Neuronal stem cell (in vitro differentiated cells): ENCODE measurements around the gene RHOA.
"Not testable (repeated sequence)": the region's sequence is repeated elsewhere in the genome, so short reads cannot be mapped to it uniquely, and the experiment has no call there.

ENCODE experiments used
- DNase-seq: peaks from one replicate; pipeline ENCODE4 v3.0.0-alpha.2; 2013; ENCODE audit warnings: low spot score
- H2AFZ ChIP-seq: one replicate; pipeline ENCODE4 v1.6.1; 2013; ENCODE audit warnings: mild to moderate bottlenecking, low read length, inconsistent platforms
- H2AK5ac ChIP-seq: 2 replicates; pipeline ENCODE4 v1.6.1; 2013; ENCODE audit warnings: low read depth, mild to moderate bottlenecking, inconsistent platforms, low read length, moderate library complexity, mixed read lengths
- H2BK120ac ChIP-seq: 2 replicates; pipeline ENCODE4 v1.6.1; 2013; ENCODE audit warnings: low read depth, mild to moderate bottlenecking, inconsistent platforms, low read length, moderate library complexity, mixed read lengths
- H2BK12ac ChIP-seq: one replicate; pipeline ENCODE4 v1.6.1; 2013; ENCODE audit warnings: low read length, inconsistent platforms
- H2BK15ac ChIP-seq: 2 replicates; pipeline ENCODE4 v1.6.1; 2013; ENCODE audit warnings: mild to moderate bottlenecking, low read length, inconsistent platforms, mixed read lengths
- H2BK5ac ChIP-seq: one replicate; pipeline ENCODE4 v1.6.1; 2013; ENCODE audit warnings: inconsistent platforms, mild to moderate bottlenecking, low read length, moderate library complexity
- H3K14ac ChIP-seq: one replicate; pipeline ENCODE4 v1.6.1; 2013; ENCODE audit warnings: low read length, inconsistent platforms
- H3K18ac ChIP-seq: 2 replicates; pipeline ENCODE4 v1.6.1; 2013; ENCODE audit warnings: low read length, inconsistent platforms
- H3K23ac ChIP-seq: 2 replicates; pipeline ENCODE4 v1.6.1; 2013; ENCODE audit warnings: low read depth, mild to moderate bottlenecking, mixed read lengths, low read length, inconsistent platforms; ENCODE audit not compliant: poor library complexity
- H3K27ac ChIP-seq: replicated peaks from 3 replicates; pipeline ENCODE4 v1.5.1; 2013; ENCODE audit warnings: low read length, inconsistent platforms
- H3K27me3 ChIP-seq, 3 experiments: 2 replicates each; pipeline ENCODE4 v1.6.1; 2013; ENCODE audit warnings: low read length in 3 of 3, mild to moderate bottlenecking in 2 of 3, inconsistent platforms in 1 of 3, low read depth in 1 of 3, mixed read lengths in 1 of 3, moderate library complexity in 1 of 3; ENCODE audit not compliant: control insufficient read depth in 3 of 3, insufficient read depth in 3 of 3
- H3K36me3 ChIP-seq, 2 donors: replicated peaks in 1 of 2; 2 replicates each; pipeline ENCODE4 v1.6.1; 2013; ENCODE audit warnings: low read length in 2 of 2; ENCODE audit not compliant: control insufficient read depth in 2 of 2, insufficient read depth in 2 of 2
- H3K4ac ChIP-seq: 2 replicates; pipeline ENCODE4 v1.6.1; 2013; ENCODE audit warnings: inconsistent platforms, mild to moderate bottlenecking, low read length, moderate library complexity
- H3K4me1 ChIP-seq, 2 donors: 1 replicate in 1 of 2; 2 replicates in 1 of 2; pipeline ENCODE4 v1.6.1; 2013; ENCODE audit warnings: low read length in 2 of 2, low read depth in 1 of 2; ENCODE audit not compliant: control insufficient read depth in 2 of 2, insufficient read depth in 1 of 2
- H3K4me2 ChIP-seq: one replicate; pipeline ENCODE4 v1.6.1; 2013; ENCODE audit warnings: mild to moderate bottlenecking, low read length, inconsistent platforms; ENCODE audit not compliant: insufficient read depth, poor library complexity, severe bottlenecking
- H3K4me3 ChIP-seq, 2 donors: 2 replicates each; pipeline ENCODE4 v1.5.1; 2013; ENCODE audit warnings: low read length in 2 of 2, mild to moderate bottlenecking in 2 of 2, inconsistent platforms in 1 of 2, moderate library complexity in 1 of 2
- H3K79me1 ChIP-seq: one replicate; pipeline ENCODE4 v1.6.1; 2013; ENCODE audit warnings: low read depth, mild to moderate bottlenecking, inconsistent platforms, low read length, moderate library complexity
- H3K9ac ChIP-seq: one replicate; pipeline ENCODE4 v1.6.1; 2013; ENCODE audit warnings: mild to moderate bottlenecking, low read depth, low read length, inconsistent platforms; ENCODE audit not compliant: poor library complexity
- H3K9me3 ChIP-seq, 2 donors: replicated peaks in 1 of 2; 2 replicates each; pipeline versions ENCODE3 to v1.6.1; 2013; ENCODE audit warnings: low read length in 2 of 2, mild to moderate bottlenecking in 2 of 2, inconsistent platforms in 1 of 2, low read depth in 1 of 2, mixed read lengths in 1 of 2, moderate library complexity in 1 of 2; ENCODE audit not compliant: control insufficient read depth in 2 of 2, insufficient read depth in 1 of 2
- H4K8ac ChIP-seq: one replicate; pipeline ENCODE4 v1.6.1; 2013; ENCODE audit warnings: low read depth, mild to moderate bottlenecking, inconsistent platforms, low read length, moderate library complexity
- H4K91ac ChIP-seq: one replicate; pipeline ENCODE4 v1.6.1; 2013; ENCODE audit warnings: low read length, low read depth, mild to moderate bottlenecking, inconsistent platforms; ENCODE audit not compliant: poor library complexity
- WGBS, 2 donors: extraction: QIAGEN DNeasy Blood & Tissue Kit; methylation state at CpG; one replicate each; pipeline ENCODE4 v1.1.7; 2013; ENCODE audit warnings: missing lambda C conversion rate in 2 of 2, mixed read lengths in 1 of 2; ENCODE audit not compliant: insufficient read length in 2 of 2, insufficient replicate concordance in 1 of 2; ENCODE audit errors: extremely low coverage in 2 of 2; 5-methylcytosine and 5-hydroxymethylcytosine counted together

The RHOA gene

DNA sequence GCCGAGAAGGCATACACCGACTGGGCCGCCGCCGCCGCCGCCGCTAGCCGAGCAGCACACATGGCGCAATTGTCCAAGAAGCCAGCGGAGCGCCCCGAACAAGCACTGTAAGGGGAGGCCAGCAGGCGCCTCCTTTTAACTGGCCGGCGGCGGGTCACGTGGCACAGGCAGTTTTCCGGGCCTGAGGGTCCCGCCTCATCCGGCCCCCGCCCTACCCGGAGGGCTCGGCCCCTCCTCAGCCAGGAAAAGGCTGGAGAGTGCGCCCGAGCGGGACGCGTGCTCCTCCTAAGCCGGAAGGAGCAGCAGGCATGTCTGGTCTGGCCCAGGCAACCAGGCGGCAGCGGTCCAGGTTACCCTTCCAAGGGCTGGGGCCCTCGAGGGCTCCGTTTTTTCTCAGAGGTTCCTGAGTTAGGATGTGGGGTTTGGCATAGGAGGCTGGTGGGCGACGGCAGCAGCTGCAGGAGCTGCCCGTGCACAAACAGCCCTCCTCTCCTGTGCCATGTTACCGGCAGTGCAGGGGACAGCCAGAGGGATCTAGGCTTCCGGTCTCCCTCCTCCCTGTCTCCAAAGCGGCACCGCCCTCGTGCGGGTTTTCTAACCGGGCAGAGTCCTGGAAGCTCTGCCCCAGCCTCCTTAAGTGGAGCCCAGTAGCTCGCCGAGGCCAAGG lies 53.4 kb downstream of the RHOA start, which contains the start of gene GPX1:
TSS of gene GPX1 (minus strand) at position 137 of the 667 bp plus-strand sequence. CDS start at position 62, 75 bp downstream.
- WGBS, 2 donors, result no CpG with 5 or more reads among the region's 46 CpGs

DNA sequence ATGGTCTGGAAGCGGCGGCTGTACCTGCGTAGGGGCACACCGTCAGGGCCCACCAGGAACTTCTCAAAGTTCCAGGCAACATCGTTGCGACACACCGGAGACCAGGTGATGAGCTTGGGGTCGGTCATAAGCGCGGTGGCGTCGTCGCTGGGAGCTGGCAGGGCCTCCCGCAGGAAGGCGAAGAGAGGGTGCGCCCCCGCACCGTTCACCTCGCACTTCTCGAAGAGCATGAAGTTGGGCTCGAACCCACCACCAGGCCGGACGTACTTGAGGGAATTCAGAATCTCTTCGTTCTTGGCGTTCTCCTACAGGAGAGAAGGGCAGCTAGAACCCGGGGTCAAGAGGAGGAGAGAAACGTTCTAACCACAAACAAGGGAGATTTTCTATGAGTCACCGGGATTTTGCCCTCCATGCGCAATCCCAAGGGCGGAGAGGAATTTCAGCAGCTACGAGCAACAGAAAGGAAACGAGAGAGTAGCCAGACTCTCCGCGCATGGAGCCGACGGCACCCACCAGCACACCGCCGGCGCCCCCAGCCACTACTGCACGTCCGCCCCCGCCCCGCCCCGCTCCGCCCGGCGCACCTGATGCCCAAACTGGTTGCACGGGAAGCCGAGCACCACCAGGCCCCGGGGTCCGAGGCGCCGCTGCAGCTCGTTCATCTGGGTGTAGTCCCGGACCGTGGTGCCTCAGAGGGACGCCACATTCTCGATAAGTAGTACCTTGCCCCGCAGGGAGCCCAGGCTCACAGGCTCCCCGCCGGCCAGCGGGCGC lies 54.1 kb downstream of the RHOA start:
- H3K4ac ChIP-seq, H3K79me1 ChIP-seq, H2BK5ac ChIP-seq, H2BK15ac ChIP-seq, H2BK12ac ChIP-seq, H4K8ac ChIP-seq, H2BK120ac ChIP-seq, H4K91ac ChIP-seq, H3K27me3 ChIP-seq, H3K9me3 ChIP-seq: not testable (repeated sequence)
- Histone ChIP-seq H3K18ac (peak overlapping the region; percentile 91), H2AK5ac (peak overlapping the region; percentile 32), H3K23ac (peak overlapping the region; percentile 98), H3K27ac (peak overlapping the region; percentile 65), H2AFZ (peak overlapping the region; percentile 88), H3K4me3 (peak overlapping the region; percentile 89 to 96), H3K36me3 (peaks cover 24 to 61% of the 10 kb centered on the region in 2 donors), H3K14ac (peak overlapping the region; percentile 84), H3K4me2 (peak overlapping the region; percentile 91), H3K4me1 (peaks cover 7 to 10% of the 10 kb centered on the region in 2 donors), H3K9ac (peak overlapping the region; percentile 83)
- peak; percentile 18 for DNase-seq
- WGBS, 2 donors, result no CpG with 5 or more reads among the region's 63 CpGs

More for the DNA sequence above, 53.4 kb downstream of the RHOA start, which contains the start of gene GPX1:
- peak; percentile 92 for DNase-seq
- H3K4ac ChIP-seq, result no peak within 1 kb of the TSS
- peak within 1 kb of the TSS; percentile 83 for H3K9ac ChIP-seq
- peak within 1 kb of the TSS; percentile 100 for H3K27ac ChIP-seq
- no peak within 1 kb of the TSS for H4K8ac ChIP-seq
- no peaks in the 10 kb centered on the region for H3K79me1 ChIP-seq
- peak within 1 kb of the TSS; percentile 91 for H3K4me2 ChIP-seq
- H3K14ac ChIP-seq, result peak within 1 kb of the TSS; percentile 84
- no peaks in the 10 kb centered on the region for H3K27me3 ChIP-seq
- peak within 1 kb of the TSS; percentile 96 for H2BK5ac ChIP-seq
- peak within 1 kb of the TSS; percentile 89 for H2BK120ac ChIP-seq
- peak within 1 kb of the TSS; percentile 98 for H3K23ac ChIP-seq
- H3K4me3 ChIP-seq, result peak within 1 kb of the TSS; percentile 89 to 96
- peak within 1 kb of the TSS; percentile 38 for H2AK5ac ChIP-seq
- peak within 1 kb of the TSS; percentile 97 for H3K18ac ChIP-seq
- H2BK15ac ChIP-seq, result peak within 1 kb of the TSS; percentile 70
- H3K9me3 ChIP-seq, result peaks cover 0 to 4% of the 10 kb centered on the region in 2 donors
- H2AFZ ChIP-seq, result peak within 1 kb of the TSS; percentile 88
- no peak within 1 kb of the TSS for H4K91ac ChIP-seq
- peaks cover 28 to 68% of the 10 kb centered on the region in 2 donors for H3K36me3 ChIP-seq
- peaks cover 7 to 10% of the 10 kb centered on the region in 2 donors for H3K4me1 ChIP-seq
- H2BK12ac ChIP-seq, result peak within 1 kb of the TSS; percentile 17

DNA sequence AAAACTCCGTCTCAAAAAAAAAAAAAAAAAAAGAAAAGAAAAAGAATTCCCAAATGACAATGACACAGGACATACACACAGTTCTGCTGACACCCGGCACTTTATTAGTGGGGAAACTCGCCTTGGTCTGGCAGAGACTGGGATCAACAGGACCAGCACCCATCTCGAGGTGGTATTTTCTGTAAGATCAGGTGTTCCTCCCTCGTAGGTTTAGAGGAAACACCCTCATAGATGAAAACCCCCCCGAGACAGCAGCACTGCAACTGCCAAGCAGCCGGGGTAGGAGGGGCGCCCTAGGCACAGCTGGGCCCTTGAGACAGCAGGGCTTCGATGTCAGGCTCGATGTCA lies 54.7 kb downstream of the RHOA start:
- not testable (repeated sequence) for H2BK5ac ChIP-seq, H3K4ac ChIP-seq, H2BK15ac ChIP-seq, DNase-seq, H3K27ac ChIP-seq, H2BK12ac ChIP-seq, H3K9ac ChIP-seq, H3K18ac ChIP-seq, H3K27me3 ChIP-seq, H3K14ac ChIP-seq, H2AFZ ChIP-seq, H3K79me1 ChIP-seq, H3K9me3 ChIP-seq, H2BK120ac ChIP-seq, H3K23ac ChIP-seq, H4K91ac ChIP-seq, H2AK5ac ChIP-seq, H4K8ac ChIP-seq
- Histone ChIP-seq H3K4me3 (peak overlapping the region in 1 of 2 donors; percentile 89), H3K4me1 (peaks cover 7 to 13% of the 10 kb centered on the region in 2 donors), H3K36me3 (peaks cover 20 to 55% of the 10 kb centered on the region in 2 donors), H3K4me2 (peak overlapping the region; percentile 91)
- no CpG with 5 or more reads among the region's 10 CpGs for WGBS, 2 donors

DNA sequence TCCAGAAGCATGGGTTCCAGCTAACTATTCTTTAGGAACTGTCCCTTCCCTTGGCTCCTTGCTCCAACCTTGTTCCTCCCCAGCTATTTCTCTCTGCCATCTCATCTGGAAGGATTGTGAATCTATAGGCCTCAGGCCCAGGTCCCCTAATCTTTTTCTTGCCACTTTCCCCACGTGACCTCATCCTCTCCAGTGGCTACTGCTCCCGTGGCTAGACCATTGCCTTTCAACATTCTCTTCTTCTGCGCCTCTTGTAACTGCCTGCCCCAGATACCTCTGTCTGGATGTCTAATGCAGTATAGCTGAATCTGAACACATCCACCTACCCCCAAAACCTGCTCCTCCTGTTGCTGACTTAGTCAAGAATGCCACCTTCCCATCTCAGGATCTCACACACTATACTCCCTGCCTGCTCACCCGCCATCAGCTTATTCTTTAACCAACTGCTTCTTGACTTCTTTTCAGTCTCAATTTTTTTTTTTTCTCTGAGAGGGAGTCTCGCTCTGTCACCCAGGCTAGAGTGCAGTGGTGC lies 58.8 kb downstream of the RHOA start:
- DNase-seq, result no peak
- no peak overlapping the region for H3K27ac ChIP-seq
- no CpG with 5 or more reads among the region's 5 CpGs for WGBS, 2 donors

More for the DNA sequence above, 58.8 kb downstream of the RHOA start:
- H3K14ac ChIP-seq, result no peak overlapping the region
- peaks cover 3 to 10% of the 10 kb centered on the region in 2 donors for H3K4me1 ChIP-seq
- no peak overlapping the region for H3K23ac ChIP-seq
- no peak overlapping the region for H2AK5ac ChIP-seq
- peaks cover 1% of the 10 kb centered on the region for H3K79me1 ChIP-seq
- peaks cover 9 to 21% of the 10 kb centered on the region in 2 donors for H3K36me3 ChIP-seq
- no peak overlapping the region for H4K91ac ChIP-seq
- no peak overlapping the region for H3K4ac ChIP-seq
- H4K8ac ChIP-seq, result no peak overlapping the region
- H2BK5ac ChIP-seq, result no peak overlapping the region
- no peak overlapping the region for H3K18ac ChIP-seq
- H2BK15ac ChIP-seq, result no peak overlapping the region
- no peaks in the 10 kb centered on the region for H3K27me3 ChIP-seq
- H2AFZ ChIP-seq, result no peak overlapping the region
- no peak overlapping the region for H3K4me3 ChIP-seq
- no peak overlapping the region for H3K9ac ChIP-seq
- no peak overlapping the region for H3K4me2 ChIP-seq
- H2BK120ac ChIP-seq, result no peak overlapping the region
- peaks cover 0 to 4% of the 10 kb centered on the region in 2 donors for H3K9me3 ChIP-seq
- H2BK12ac ChIP-seq, result no peak overlapping the region
